ENCODE results near the gene SHB.

GRCh38 chr9:38079461-38080031, 10.5 kb upstream of the SHB start:
- no peak for TF ChIP-seq FOSL2 (IDR thresholded peaks at IDR 0.05)
- no peak for TF ChIP-seq FOSL2 (CRISPR knock-in tag; IDR thresholded peaks at IDR 0.05)
- TF ChIP-seq CTCF (IDR thresholded peaks at IDR 0.05), result no peak
- TF ChIP-seq SMC3 (IDR thresholded peaks at IDR 0.05), result no peak
- TF ChIP-seq PBX3 (IDR thresholded peaks at IDR 0.05), result no peak
- TF ChIP-seq HOXA7 (CRISPR knock-in tag; IDR thresholded peaks at IDR 0.05), result no peak
- no peak for TF ChIP-seq BHLHE40 (IDR thresholded peaks at IDR 0.05; ENCODE audit: low read depth, low read length)
- TF ChIP-seq RCOR1 (IDR thresholded peaks at IDR 0.05; ENCODE audit: low read depth, low read length), result no peak
- TF ChIP-seq MAFK (IDR thresholded peaks at IDR 0.05; ENCODE audit: partially characterized antibody), result no peak

Data from A549 (cell line).